HG02840 (cell line): Measurements from ENCODE around the gene GLB1L2.

Source experiments
- ATAC-seq: cut with Tn5 transposase; IDR thresholded peaks from one replicate; pipeline ENCODE4 v1.9.1; 2021; ENCODE audit warnings: mild to moderate bottlenecking, moderate library complexity, moderate number of reproducible peaks; ENCODE audit not compliant: unreplicated experiment, low FRiP score

The GLB1L2 gene

GRCh38 chr11:134346101-134346975 lies 14.6 kb downstream of the GLB1L2 start:
- ATAC-seq: no peak

DNA sequence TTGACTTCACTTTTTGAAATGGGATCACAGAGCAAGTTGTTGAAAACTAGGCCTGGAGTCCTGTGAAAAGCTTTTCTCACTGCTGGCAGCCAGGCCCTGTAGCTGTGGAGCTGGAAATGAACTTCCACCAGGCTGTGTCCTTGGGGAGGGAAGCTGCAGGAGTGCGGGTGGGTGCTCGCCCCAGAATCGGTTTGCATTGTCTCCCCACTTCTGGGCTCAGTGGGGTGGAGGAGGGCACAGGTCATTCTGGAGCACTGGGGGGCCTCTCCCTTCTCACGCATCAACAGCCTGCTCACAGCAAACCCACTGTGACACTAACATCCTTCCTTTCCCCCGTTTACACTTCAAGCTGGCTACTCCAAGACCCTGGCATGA lies 15.2 kb downstream of the GLB1L2 start:
- ATAC-seq: no peak

- ATAC-seq: no peak
Measured at GRCh38 chr11:134347441-134347840, 15.7 kb downstream of the GLB1L2 start.

GRCh38 chr11:134349109-134349801 lies 17.5 kb downstream of the GLB1L2 start:
- ATAC-seq: no peak

- no peak for ATAC-seq
Measured at GRCh38 chr11:134349802-134350355, 18.1 kb downstream of the GLB1L2 start.

DNA sequence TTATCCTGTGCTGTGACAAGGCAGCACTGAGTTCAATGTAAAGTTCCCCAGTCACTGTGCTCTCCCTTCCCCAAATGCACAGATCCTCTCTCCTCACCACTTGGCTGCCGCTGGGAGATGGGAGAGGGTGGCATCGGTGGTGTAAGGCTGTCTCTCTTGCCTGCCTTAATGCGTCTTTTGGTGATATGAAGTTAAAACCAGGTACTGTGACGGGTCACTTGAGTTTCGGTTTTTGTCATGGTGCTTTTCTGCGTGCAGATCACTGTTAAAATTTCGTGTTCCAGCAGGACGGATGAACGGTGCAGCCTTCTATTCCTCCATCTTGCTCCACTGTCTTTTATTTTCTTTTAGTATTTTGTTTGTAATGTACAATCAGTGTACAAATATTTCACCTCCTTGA lies 18.6 kb downstream of the GLB1L2 start:
- ATAC-seq: no peak

GRCh38 chr11:134352111-134352510 lies 20.3 kb downstream of the GLB1L2 start:
- no peak for ATAC-seq

DNA sequence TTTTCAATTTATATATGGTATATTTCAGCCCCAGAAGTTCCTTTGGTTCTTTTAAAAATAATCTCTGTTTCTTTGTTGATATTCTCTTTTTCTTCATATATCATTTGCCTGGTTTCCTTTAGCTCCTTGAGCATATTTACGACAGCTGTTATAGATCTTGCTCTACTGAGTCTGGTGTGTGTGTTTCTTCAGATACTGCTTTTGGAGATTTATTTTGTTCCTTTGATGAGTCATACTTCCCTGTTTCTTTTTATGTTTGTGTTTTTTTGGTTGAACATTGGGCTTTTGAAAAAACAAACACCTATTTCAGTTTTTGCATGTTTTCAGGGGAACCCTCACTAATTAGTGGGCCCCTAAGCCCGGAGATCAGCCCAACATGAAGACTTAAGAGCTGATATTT lies 23.3 kb downstream of the GLB1L2 start:
- ATAC-seq: no peak

GRCh38 chr11:134355656-134356055 lies 23.9 kb downstream of the GLB1L2 start:
- ATAC-seq: no peak

DNA sequence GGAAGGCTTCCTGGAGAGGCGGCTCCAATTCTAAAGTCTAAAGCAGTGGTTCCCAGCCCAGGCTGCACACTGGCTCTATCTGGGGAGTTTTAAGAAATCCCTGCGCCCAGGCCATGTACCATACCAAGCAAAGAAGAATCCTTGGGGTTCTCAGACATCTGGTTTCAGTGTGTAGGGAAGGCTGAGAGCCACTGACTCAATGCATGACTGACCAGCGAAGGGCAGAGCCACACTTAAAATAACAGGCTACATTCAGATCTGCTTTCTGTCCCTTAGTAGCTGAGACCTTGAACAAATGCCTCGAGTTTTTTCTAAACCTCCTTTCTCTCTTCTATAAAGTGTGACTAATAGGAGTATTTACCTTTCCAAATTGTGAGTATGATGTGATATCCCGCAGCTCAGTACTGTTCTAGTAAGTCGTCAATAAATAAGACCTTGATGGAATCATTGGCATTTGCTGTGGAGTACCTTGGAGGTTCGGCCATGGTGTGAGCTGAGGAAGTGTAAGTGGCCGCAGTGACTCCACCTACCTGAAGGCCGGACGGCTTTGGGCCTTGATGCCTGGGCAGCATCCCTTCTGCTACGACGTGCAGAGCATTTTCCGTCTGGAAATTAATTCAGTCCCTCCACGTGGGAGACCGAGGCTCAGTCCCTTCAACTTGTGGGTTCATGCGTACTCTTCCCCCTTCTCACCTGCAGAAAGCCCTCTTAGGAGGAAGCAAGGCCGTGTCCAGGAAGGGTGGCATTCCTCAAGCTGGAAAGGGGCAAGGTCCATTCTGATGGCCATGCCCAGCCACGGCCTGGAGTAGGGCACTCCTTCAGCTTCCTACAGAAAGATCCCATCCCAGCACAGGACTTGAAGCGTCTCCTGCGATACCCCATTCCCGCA lies 25.1 kb downstream of the GLB1L2 start:
- no peak for ATAC-seq

GRCh38 chr11:134357545-134357839 lies 25.7 kb downstream of the GLB1L2 start:
- ATAC-seq: no peak

- no peak for ATAC-seq
Measured at GRCh38 chr11:134358165-134358855, 26.5 kb downstream of the GLB1L2 start.

- ATAC-seq: no peak
Measured at GRCh38 chr11:134358856-134359490, 27.2 kb downstream of the GLB1L2 start.

- no peak for ATAC-seq
Measured at GRCh38 chr11:134359646-134360045, 27.9 kb downstream of the GLB1L2 start.

- no peak for ATAC-seq
Measured at GRCh38 chr11:134360050-134360835, 28.5 kb downstream of the GLB1L2 start.

DNA sequence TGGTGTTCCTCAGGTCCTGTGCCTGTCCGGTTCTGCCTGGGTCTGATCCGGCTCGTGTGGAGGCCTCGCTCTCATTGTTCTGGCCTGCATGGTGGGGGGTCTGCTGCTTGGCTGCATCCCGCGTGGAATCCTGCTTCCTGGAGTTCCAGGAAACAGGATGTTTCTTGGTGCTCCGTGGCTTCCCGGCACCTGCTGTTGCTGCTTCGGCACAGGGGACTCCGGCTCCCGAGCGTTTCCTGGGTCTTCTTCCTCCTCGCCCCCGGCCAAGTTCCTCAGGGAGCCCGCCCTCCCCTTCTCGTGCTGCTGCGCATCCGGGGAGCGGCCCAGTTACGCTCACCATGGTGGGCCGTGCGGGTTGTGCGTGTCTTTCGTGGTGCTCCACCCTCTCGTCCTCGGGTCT lies 29.9 kb downstream of the GLB1L2 start:
- no peak for ATAC-seq

DNA sequence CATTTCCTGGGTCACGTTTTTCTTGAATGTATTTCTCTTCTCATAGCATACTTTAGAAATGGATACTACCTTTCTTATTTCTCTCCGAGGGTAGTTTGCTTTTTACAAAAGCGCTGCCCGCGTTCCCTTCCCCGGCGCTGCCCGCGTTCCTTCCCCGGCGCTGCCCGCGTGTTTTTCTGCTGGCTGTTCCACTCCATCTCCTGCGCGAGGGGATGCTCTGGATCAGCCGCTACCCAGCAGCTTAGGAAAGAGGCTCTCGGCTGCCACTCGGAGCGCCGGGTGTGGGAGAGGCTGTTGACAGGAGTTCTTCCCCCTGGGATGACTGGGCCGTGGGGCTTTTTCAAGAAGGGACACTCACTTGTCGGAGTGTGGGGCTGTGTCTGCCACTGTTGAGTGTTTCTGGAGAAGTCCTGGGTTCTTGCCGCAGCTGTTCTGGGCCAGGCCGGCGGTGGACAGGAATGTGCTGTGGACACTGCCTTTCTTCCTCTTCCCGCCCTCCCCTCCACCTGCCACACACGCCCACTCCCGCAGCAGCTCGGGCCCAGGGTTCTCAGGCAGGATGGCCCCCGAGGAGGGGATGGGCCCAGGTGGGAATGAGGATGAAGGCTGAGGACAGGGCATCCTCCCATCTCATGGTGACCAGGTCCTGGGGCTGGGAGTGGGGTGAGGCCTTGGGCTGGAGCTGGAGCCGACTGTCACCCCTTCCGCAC lies 30.6 kb downstream of the GLB1L2 start:
- no peak for ATAC-seq

GRCh38 chr11:134363161-134363560 lies 31.4 kb downstream of the GLB1L2 start:
- no peak for ATAC-seq
